ENCODE measurements around the gene HES1. TPM values are rescaled to one million over a fixed set of nuclear protein-coding genes. Genes with fewer than 3 reads are reported as not detected.

The HES1 gene
- total and polyA plus RNA-seq, 9 of the 15 experiments (the other 6 are each of a cell fraction or from before 2014, with no cell fraction given): 3.4 to 37.0 (median 19.3) TPM

DNA sequence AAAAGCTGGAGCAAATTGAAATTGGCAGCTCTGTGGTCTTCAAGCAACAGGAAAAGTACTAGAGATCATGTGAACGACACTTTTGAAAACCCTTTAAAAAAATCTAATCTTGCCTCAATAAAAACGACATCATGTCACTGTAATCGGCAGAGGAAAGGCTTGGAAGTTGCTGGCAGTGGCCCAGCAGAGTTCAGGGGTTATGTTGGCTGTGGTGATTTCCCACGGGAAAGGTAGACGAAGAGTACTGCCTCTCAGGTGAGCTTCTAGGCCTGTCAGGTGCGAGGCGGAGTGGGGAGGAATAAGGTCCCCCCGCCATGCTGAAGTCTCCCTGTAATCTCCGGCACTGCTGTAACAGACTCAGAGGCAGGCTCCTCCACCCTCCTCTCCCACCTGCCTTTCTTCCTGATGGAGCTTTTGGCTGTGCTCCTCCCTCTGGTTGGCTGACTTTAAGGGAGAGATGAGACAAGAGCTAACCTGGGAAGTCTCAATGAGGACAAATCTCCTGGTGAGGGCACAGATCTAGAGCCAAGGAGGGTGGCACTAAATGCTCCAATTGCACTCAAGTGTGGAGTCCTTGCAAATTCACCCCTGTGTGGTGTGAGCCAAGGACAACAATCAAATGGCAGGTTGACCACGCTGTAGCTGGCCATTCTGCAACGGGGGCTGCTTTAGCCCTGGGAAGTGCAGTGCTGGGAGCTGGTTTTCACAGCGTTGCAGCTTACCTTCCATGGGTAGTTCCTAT is 18.7 kb upstream of the HES1 start:
- Histone ChIP-seq H3K4me1 (replicated peaks in 1 of 2; ENCODE audit: control insufficient read depth in 2 of 2, insufficient read depth in 2 of 2, low read length in 2 of 2) (no peaks in the 10 kb centered on the region), H3K9me3 (replicated peaks; ENCODE audit: control insufficient read depth, insufficient read depth, low read depth, low read length) (no peaks in the 10 kb centered on the region), H3K9ac (ENCODE audit: insufficient read depth in 1 of 2, low read depth in 2 of 2, low read length in 2 of 2) (no peak overlapping the region), H3K27me3 (ENCODE audit: control insufficient read depth in 2 of 2, insufficient read depth in 2 of 2, low read length in 2 of 2) (peaks cover 5 to 19% of the 10 kb centered on the region in 2 experiments; a peak in 3 of 5 replicates), H2AFZ (ENCODE audit: low read depth, low read length) (no peak overlapping the region), H3K27ac (ENCODE audit: extremely low read depth, low read depth, low read length) (no peak overlapping the region), H3K4me2 (ENCODE audit: insufficient read depth, low read length) (no peak overlapping the region), H4K20me1 (replicated peaks; ENCODE audit: control insufficient read depth, insufficient read depth, low read length) (no peaks in the 10 kb centered on the region), H3K9me1 (ENCODE audit: control insufficient read depth, insufficient read depth, low read length) (no peaks in the 10 kb centered on the region), H3K4me3 (no peak overlapping the region), H3K36me3 (ENCODE audit: control insufficient read depth, insufficient read depth, low read length) (no peaks in the 10 kb centered on the region), H3K79me2 (ENCODE audit: control insufficient read depth, insufficient read depth, low read length) (no peaks in the 10 kb centered on the region)
- 8% methylated on average over 10 of the region's 12 CpGs for WGBS (ENCODE audit: insufficient coverage, low coverage, missing lambda C conversion rate)
- BruUV-seq (replicated peaks): no TSS peak
- FAIRE-seq: no peak
- intact Hi-C loops (cut with micrococcal nuclease) (no loop called here), in situ Hi-C loops (cut with MboI) (no loop called here)
- DNase-seq (ENCODE audit: extremely low read depth in 1 of 4, low spot score in 3 of 4): no peak
- ChIA-PET CTCF (ENCODE audit: low intra/inter-chr PET ratio) (no interaction called here), POLR2A (interaction anchor here (0.7 to 1.1 kb wide), 4 partner anchors 13 to 157 kb away, joined by 3 to 7 read pairs (median 4); partner anchors contain the start of gene HES1)
- TF ChIP-seq WHSC1 (IDR thresholded peaks at IDR 0.05; ENCODE audit: low read length): no peak
- no peak for TF ChIP-seq ZNF695 (CRISPR knock-in tag; IDR thresholded peaks at IDR 0.05)
- no peak for TF ChIP-seq NCOA2 (IDR thresholded peaks at IDR 0.05; ENCODE audit: partially characterized antibody in 2 of 2)
- no peak for TF ChIP-seq MTA2 (IDR thresholded peaks at IDR 0.05; ENCODE audit: low read depth)
- ATAC-seq: peak; percentile 43; the same call in 2 of the 3 replicates

DNA sequence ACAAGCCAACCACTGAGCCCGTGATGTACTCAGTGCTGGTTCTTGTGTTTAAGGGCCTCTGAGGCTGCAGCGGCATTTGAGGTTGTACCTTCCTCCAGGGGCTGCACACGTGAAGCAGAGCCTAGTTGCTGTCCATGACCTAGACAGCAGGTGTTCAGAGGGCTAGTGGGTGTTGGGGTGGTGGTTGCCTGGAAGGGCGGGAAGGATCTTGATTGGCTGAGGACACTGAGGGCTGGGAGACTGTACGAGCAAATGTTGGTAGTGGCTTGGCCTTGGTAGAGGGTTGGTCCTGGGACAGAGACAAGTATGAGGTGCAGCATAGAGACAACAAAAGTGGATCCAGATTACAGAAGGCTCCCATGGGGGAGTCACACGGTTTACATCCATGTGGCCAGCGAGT is 17.0 kb upstream of the HES1 start:
- H3K9me1 ChIP-seq (ENCODE audit: control insufficient read depth, insufficient read depth, low read length): no peaks in the 10 kb centered on the region
- TF ChIP-seq PTBP1 (IDR thresholded peaks at IDR 0.05; ENCODE audit: low read depth, low read length): no peak
- no peak for TF ChIP-seq MXI1 (IDR thresholded peaks at IDR 0.05; ENCODE audit: low read depth, low read length)
- TF ChIP-seq NFYB (IDR thresholded peaks at IDR 0.05; ENCODE audit: extremely low read depth, insufficient read length): peak; percentile 20
- TF ChIP-seq, protein P1, sequence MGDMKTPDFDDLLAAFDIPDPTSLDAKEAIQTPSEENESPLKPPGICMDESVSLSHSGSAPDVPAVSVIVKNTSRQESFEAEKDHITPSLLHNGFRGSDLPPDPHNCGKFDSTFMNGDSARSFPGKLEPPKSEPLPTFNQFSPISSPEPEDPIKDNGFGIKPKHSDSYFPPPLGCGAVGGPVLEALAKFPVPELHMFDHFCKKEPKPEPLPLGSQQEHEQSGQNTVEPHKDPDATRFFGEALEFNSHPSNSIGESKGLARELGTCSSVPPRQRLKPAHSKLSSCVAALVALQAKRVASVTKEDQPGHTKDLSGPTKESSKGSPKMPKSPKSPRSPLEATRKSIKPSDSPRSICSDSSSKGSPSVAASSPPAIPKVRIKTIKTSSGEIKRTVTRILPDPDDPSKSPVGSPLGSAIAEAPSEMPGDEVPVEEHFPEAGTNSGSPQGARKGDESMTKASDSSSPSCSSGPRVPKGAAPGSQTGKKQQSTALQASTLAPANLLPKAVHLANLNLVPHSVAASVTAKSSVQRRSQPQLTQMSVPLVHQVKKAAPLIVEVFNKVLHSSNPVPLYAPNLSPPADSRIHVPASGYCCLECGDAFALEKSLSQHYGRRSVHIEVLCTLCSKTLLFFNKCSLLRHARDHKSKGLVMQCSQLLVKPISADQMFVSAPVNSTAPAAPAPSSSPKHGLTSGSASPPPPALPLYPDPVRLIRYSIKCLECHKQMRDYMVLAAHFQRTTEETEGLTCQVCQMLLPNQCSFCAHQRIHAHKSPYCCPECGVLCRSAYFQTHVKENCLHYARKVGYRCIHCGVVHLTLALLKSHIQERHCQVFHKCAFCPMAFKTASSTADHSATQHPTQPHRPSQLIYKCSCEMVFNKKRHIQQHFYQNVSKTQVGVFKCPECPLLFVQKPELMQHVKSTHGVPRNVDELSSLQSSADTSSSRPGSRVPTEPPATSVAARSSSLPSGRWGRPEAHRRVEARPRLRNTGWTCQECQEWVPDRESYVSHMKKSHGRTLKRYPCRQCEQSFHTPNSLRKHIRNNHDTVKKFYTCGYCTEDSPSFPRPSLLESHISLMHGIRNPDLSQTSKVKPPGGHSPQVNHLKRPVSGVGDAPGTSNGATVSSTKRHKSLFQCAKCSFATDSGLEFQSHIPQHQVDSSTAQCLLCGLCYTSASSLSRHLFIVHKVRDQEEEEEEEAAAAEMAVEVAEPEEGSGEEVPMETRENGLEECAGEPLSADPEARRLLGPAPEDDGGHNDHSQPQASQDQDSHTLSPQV (IDR thresholded peaks at IDR 0.05): no peak
- no peak for TF ChIP-seq FOXM1 (IDR thresholded peaks at IDR 0.05; ENCODE audit: low read depth)
- no peak for TF ChIP-seq FOXM1 (CRISPR knock-in tag; IDR thresholded peaks at IDR 0.05; ENCODE audit: low read depth)
- TF ChIP-seq U2AF2 (optimal IDR thresholded peaks at IDR 0.05; ENCODE audit: low read depth, low read length): no peak
- peak; percentile 72 for TF ChIP-seq L3MBTL2 (IDR thresholded peaks at IDR 0.05)

More for the DNA sequence above, 17.0 kb upstream of the HES1 start:
- POLR2A ChIA-PET: interaction anchor here (0.9 to 1.0 kb wide), 2 partner anchors 9 to 15 kb away, joined by 3 to 4 read pairs; no protein-coding TSS in a partner anchor
- CTCF ChIA-PET (ENCODE audit: low intra/inter-chr PET ratio): no interaction called here
- intact Hi-C loops (cut with micrococcal nuclease) (no loop called here), in situ Hi-C loops (cut with MboI) (no loop called here)
- no peaks in the 10 kb centered on the region for H3K9me3 ChIP-seq (replicated peaks; ENCODE audit: control insufficient read depth, insufficient read depth, low read depth, low read length)
- no peak overlapping the region for H3K4me2 ChIP-seq (ENCODE audit: insufficient read depth, low read length)
- FAIRE-seq (no peak), DNase-seq (ENCODE audit: extremely low read depth in 1 of 4, low spot score in 3 of 4) (no peak), ATAC-seq (no peak)
- no peak overlapping the region for H2AFZ ChIP-seq (ENCODE audit: low read depth, low read length)
- H3K79me2 ChIP-seq (ENCODE audit: control insufficient read depth, insufficient read depth, low read length): no peaks in the 10 kb centered on the region
- peaks cover 5 to 19% of the 10 kb centered on the region in 2 experiments; a peak in 3 of 5 replicates for H3K27me3 ChIP-seq (ENCODE audit: control insufficient read depth in 2 of 2, insufficient read depth in 2 of 2, low read length in 2 of 2)
- no peak overlapping the region for H3K9ac ChIP-seq (ENCODE audit: insufficient read depth in 1 of 2, low read depth in 2 of 2, low read length in 2 of 2)
- H4K20me1 ChIP-seq (replicated peaks; ENCODE audit: control insufficient read depth, insufficient read depth, low read length): no peaks in the 10 kb centered on the region
- no peak overlapping the region for H3K27ac ChIP-seq (ENCODE audit: extremely low read depth, low read depth, low read length)
- no peak overlapping the region for H3K4me3 ChIP-seq
- no peaks in the 10 kb centered on the region for H3K36me3 ChIP-seq (ENCODE audit: control insufficient read depth, insufficient read depth, low read length)
- BruUV-seq (replicated peaks): no TSS peak
- WGBS (ENCODE audit: insufficient coverage, low coverage, missing lambda C conversion rate): 40% methylated on average over 7 of the region's 7 CpGs
- no peaks in the 10 kb centered on the region for H3K4me1 ChIP-seq (replicated peaks in 1 of 2; ENCODE audit: control insufficient read depth in 2 of 2, insufficient read depth in 2 of 2, low read length in 2 of 2)
